Activated CD4-positive, alpha-beta T cell treated with anti-CD3 and anti-CD28 coated beads for 48 hours (primary cell): ENCODE results near the gene SLC25A3.
A peak's percentile ranks its signal among the peaks of the same experiment; 100 is the strongest.
"Not testable (repeated sequence)": the region's sequence is repeated elsewhere in the genome, so short reads cannot be mapped to it uniquely, and the experiment has no call there.

ENCODE experiments used
- DNase-seq: peaks from one replicate; pipeline ENCODE4 v3.0.0-alpha.2; 2020

Gene SLC25A3

DNA sequence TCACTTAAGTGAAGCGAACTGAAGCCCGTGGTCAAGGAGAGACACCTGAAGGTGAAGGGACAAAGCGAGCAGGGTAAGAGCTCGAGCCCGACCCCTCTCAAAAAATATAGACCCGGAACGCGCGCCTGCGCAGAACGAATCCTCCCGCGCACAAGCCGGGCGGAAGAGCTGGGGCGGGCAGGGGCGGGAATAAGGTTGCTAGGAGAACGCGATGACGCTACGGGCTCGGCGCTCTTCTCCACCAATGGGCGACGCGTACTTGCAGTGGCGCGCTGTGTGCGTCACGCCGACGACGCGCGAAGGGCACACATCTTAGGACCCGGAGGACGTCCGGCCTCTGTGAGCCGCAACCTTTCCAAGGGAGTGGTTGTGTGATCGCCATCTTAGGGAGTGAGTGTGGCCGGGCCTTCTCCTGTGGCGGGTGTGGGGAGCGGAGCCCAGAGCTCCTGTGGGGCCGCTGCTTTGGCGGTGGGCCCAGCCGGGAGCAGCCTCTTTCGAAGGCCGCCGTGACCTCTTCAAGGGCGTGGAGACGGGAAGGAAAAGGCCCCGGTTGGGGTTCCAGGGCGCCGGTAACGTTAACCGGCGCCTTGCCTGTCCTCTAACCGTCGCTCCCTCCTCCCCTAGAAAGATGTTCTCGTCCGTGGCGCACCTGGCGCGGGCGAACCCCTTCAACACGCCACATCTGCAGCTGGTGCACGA, at the start of gene SLC25A3:
Gene SLC25A3 (plus strand): TSS at position 336 of the 699 bp plus-strand sequence. CDS start 293 bp downstream, at position 629.
- DNase-seq: peak; percentile 95

- DNase-seq: no peak
Measured at GRCh38 chr12:98543701-98544100, 49.8 kb upstream of the SLC25A3 start.

GRCh38 chr12:98544751-98545150, 48.7 kb upstream of the SLC25A3 start:
- DNase-seq: no peak

- no peak for DNase-seq
Measured at GRCh38 chr12:98549371-98550110, 43.9 kb upstream of the SLC25A3 start.

GRCh38 chr12:98551787-98552186, 41.7 kb upstream of the SLC25A3 start:
- DNase-seq: no peak

GRCh38 chr12:98558097-98558496, 35.4 kb upstream of the SLC25A3 start:
- not testable (repeated sequence) for DNase-seq

DNA sequence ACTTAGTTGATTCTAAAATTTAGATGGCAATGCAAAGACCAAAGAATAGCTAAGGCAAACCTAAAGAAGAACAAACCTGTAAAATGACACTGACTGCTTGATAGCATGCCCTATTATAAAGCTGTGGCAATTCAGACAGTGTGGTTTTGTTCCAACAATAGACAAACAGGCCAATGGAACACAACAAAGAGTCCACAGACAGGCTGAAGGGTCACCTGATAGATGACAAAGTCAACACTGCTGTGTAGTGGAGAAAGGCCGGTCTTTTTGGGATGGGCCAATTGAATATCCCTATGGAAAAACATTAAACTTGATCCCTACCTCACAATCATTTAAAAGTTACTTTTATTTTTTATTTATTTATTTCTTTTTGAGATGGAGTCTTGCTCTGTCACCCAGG, 33.8 kb upstream of the SLC25A3 start:
- no peak for DNase-seq

DNA sequence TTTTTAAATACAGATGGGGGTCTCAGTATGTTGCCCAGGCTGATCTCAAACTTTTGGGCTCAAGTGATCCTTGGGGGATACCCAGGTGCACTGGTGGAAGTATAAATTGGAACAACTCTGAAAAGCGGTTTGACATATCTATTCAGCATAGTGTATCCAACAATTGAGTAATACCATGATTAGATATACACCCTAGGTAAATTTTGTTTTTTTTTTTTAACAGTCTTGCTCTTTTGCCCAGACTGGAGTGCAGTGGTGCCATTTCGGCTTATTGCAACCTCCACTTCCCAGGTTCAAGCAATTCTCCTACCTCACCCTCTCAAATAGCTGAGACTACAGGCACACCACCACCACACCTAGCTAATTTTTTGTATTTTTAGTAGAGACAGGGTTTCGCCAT, 31.6 kb upstream of the SLC25A3 start:
- no peak for DNase-seq

DNA sequence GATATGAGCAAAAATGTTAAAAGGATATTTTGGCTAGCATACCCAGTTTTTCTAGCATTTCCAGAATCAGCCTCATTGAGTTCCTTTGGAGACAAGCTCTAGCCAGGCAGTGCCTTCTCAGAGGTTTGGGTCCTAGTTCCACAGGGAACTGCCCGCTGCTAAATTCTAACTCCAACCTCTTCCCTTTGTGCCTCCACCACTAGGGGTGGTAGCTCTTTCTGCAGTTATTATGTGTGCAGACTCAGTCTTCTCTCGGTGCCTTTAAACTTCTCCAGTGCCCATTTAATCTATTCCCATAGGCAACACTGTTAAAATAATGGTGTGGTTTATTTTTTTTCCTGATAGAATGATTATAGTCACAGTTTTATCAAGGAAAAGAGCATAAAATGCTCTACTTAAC, 21.5 kb upstream of the SLC25A3 start:
- no peak for DNase-seq

- DNase-seq: no peak
Measured at GRCh38 chr12:98574110-98574509, 19.4 kb upstream of the SLC25A3 start.

- DNase-seq: no peak
Measured at GRCh38 chr12:98575013-98575412, 18.5 kb upstream of the SLC25A3 start.

DNA sequence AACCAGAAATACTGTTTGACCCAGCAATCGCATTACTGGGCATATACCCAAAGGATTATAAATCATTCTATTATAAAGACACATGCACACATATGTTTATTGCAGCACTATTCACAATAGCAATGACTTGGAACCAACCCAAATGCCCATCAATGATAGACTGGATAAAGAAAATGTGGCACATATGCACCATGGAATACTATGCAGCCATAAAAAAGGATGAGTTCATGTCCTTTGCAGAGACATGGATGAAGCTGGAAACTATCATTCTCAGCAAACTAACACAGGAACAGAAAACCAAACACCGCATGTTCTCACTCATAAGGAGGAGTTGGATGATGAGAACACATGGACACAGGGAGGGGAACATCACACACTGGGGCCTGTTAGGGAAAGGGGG, 16.7 kb upstream of the SLC25A3 start:
- not testable (repeated sequence) for DNase-seq

GRCh38 chr12:98578392-98578791, 15.1 kb upstream of the SLC25A3 start:
- DNase-seq: no peak

DNA sequence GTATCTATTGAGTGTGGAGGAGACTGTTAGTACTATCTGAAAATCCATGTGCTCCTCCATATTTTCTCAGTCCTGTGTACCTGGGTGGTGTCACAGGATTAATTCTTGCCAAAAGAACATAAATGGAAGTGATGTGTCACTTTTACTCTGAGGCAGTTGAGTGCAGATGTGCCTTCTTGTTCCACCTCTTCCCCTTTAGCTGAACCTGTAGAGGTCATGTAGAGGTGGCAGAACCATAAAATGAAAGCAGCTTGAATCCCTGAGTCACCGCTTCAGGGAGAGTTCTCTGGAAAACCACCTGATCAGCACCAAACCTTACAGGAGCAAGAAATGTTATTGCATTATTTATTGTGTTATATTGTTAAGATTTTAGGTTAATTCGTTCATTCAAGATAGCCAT, 14.7 kb upstream of the SLC25A3 start:
- no peak for DNase-seq

GRCh38 chr12:98579347-98579746, 14.1 kb upstream of the SLC25A3 start:
- no peak for DNase-seq

DNA sequence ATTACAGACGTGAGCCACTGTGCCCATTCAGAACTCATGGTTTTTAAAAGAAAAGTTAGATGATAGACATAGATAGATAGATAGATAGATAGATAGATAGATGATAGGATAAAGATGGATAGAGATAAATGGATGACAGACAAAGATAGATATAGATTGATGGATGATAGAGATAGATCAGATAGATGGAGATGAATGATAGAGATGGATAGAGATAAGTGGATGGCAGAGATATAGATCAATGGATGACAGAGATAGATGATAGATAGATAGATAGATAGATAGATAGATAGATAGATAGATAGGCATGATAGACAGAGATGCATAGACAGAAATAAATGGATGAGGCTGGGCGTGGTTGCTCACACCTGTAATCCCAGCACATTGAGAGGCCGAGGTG, 13.7 kb upstream of the SLC25A3 start:
- DNase-seq: no peak

GRCh38 chr12:98580695-98581094, 12.8 kb upstream of the SLC25A3 start:
- no peak for DNase-seq

DNA sequence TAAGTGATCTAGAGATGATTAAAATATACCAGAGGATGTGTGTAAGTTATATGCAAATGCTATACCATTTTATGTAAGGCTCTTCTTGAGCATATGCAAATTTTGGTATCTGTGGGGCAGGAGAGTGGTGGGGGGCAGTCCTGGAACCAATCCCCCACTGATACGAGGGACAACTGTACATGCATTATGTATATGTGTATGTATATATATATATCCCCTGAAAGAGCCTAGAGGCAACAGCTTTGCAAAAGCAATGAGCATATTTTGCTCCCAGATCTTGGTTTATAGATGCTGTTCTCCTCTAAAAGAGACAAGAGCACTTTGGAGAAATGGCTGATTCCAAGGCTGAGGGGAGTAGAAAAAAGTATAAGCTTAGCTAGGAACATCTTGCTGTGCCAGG, 12.4 kb upstream of the SLC25A3 start:
- no peak for DNase-seq

DNA sequence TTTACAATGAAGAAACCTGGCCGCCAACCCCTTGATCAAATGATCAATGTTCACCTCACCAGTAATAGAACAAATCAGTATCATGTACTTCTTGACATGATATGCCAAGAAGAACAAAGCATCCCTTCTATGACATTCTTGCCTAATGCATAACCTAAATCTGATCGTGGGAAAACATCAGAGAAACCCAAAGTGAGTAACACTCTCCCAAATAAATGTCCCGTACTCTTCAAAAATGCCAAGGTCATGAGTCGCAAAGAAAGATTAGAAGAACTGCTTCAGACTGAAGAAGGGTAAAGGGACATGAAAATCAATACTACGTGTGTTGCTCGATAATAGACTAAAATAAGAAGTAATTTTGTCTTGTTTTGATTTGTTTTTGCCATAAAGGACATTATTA, 11.4 kb upstream of the SLC25A3 start:
- DNase-seq: no peak

DNA sequence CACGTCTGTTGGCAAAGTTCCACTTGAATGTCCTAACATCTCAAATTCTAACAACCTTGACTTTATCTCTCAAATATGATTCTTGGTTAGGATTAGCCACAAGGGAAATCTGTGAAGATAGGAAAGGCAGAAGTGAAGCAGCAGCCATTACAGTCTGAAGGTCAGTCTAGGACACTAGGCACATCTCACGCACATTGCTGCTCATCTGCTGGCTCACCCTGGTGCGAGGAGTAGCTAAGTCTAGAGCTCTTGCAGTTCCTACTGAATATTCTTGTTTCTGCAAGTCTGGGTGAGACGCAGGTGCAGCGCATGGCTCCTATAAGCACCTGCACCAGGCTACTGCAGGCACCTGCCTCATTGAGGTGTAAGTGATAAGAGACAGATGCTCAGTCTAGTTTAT, 6.4 kb upstream of the SLC25A3 start:
- no peak for DNase-seq

- no peak for DNase-seq
Measured at GRCh38 chr12:98591209-98591608, 2.3 kb upstream of the SLC25A3 start.

DNA sequence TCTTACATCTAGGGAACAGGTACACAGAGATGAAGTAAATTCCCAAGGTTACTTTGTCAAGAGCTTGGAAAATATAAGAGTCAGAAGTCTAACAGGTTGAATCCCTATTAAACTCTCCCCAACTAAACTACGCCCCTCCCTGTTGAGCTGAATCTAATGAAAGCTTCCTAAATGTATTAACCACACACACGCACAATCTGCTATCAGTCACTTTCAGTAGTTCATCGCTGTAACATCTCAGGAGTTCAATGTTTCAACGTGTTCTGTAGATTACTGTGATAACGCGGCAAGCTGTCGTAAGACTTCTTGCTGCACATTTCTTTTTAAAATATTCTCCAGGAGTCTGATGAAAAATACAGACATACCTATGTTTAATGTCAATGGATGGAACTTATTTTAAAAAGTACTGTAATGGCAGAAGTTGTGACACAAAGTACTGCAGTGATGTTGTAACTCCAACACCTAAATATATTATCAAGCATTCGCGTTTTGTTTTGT, 612 bp upstream of the SLC25A3 start:
- no peak for DNase-seq

DNA sequence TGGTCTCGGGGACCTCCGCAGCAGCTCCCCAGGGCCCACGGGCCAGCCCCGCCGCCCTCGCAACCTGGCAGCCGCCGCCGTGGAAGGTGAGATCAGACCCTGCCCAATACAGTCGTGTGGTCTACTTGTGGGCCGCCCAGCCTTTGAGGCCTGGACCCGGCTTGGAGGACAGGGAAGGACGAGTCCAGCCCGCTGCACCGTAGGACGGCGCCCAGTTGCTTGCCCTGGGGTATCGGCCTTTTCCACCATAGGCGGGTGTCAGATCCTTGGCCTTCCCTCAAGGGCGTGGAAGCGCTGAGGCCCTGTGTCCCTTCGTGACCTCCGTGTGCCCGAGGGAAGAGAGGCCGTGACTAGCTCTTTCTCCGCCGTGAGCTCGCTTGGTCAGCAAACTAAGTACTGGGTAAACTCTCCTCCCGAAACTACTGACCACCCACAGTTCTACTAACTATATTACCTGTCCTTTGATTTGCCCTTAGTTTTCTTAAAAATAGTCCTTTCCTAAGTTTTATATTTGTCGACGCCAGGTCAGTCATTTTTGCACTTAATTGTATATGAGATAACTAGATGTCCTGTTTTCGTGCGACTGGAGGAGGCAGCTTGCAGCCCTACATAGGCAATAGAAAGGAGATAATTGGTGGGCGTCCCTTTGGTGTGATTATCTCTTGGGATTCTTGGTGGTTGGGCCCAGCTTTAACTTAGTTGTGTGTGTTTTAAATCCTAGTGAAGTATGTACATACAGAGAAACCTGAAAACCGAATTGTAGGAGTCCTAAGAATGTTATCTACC, 757 bp downstream of the SLC25A3 start:
- DNase-seq: peak; percentile 37
